ENCODE results near the gene PDGFC. TPM values are rescaled to one million over a fixed set of nuclear protein-coding genes. Genes with fewer than 3 reads are reported as not detected.

Gene PDGFC
- polyA plus RNA-seq, 1 donor from 2014 or later, result 3.8 TPM

GRCh38 chr4:156963419-156963818 is 8.2 kb downstream of the PDGFC start:
- Histone ChIP-seq H3K9ac (ENCODE audit: low read length) (no peak overlapping the region), H3K36me3 (ENCODE audit: insufficient read depth, low read length) (no peaks in the 10 kb centered on the region), H4K20me1 (ENCODE audit: insufficient read depth) (no peaks in the 10 kb centered on the region), H3F3A (ENCODE audit: insufficient read depth, low read length, poor library complexity, severe bottlenecking) (no peaks in the 10 kb centered on the region), H2AFZ (ENCODE audit: low read depth, low read length) (no peak overlapping the region), H3K27me3 (ENCODE audit: insufficient read depth, low read depth, low read length) (no peaks in the 10 kb centered on the region), H3K27ac (ENCODE audit: low read length) (no peak overlapping the region), H3K4me3 (ENCODE audit: low read length) (no peak overlapping the region), H3K79me2 (replicated peaks; ENCODE audit: insufficient read depth, low read length) (peaks cover 25% of the 10 kb centered on the region), H3K4me2 (ENCODE audit: low read length) (no peak overlapping the region), H3K9me2 (ENCODE audit: insufficient read depth, low read length) (no peaks in the 10 kb centered on the region), H3K9me3 (ENCODE audit: low read length) (no peaks in the 10 kb centered on the region)
- TF ChIP-seq EZH2 (IDR thresholded peaks at IDR 0.05; ENCODE audit: borderline replicate concordance, insufficient read depth, low read length, poor library complexity, severe bottlenecking), result no peak
- no peak for TF ChIP-seq POLR2AphosphoS5 (IDR thresholded peaks at IDR 0.05)
- TF ChIP-seq EP300 (conservative IDR thresholded peaks at IDR 0.05; ENCODE audit: poor library complexity, severe bottlenecking), result no peak
- TF ChIP-seq TAF1 (IDR thresholded peaks at IDR 0.05; ENCODE audit: low read depth), result no peak
- TF ChIP-seq, protein P1, sequence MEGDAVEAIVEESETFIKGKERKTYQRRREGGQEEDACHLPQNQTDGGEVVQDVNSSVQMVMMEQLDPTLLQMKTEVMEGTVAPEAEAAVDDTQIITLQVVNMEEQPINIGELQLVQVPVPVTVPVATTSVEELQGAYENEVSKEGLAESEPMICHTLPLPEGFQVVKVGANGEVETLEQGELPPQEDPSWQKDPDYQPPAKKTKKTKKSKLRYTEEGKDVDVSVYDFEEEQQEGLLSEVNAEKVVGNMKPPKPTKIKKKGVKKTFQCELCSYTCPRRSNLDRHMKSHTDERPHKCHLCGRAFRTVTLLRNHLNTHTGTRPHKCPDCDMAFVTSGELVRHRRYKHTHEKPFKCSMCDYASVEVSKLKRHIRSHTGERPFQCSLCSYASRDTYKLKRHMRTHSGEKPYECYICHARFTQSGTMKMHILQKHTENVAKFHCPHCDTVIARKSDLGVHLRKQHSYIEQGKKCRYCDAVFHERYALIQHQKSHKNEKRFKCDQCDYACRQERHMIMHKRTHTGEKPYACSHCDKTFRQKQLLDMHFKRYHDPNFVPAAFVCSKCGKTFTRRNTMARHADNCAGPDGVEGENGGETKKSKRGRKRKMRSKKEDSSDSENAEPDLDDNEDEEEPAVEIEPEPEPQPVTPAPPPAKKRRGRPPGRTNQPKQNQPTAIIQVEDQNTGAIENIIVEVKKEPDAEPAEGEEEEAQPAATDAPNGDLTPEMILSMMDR (IDR thresholded peaks at IDR 0.05; ENCODE audit: poor library complexity, severe bottlenecking), result no peak
- TF ChIP-seq SMC3 (conservative IDR thresholded peaks at IDR 0.05; ENCODE audit: poor library complexity), result no peak
- TF ChIP-seq MXI1 (conservative IDR thresholded peaks at IDR 0.05; ENCODE audit: poor library complexity, severe bottlenecking), result no peak
- TF ChIP-seq REST (IDR thresholded peaks at IDR 0.05; ENCODE audit: borderline replicate concordance), result no peak
- no peak for TF ChIP-seq RAD21 (conservative IDR thresholded peaks at IDR 0.05)

DNA sequence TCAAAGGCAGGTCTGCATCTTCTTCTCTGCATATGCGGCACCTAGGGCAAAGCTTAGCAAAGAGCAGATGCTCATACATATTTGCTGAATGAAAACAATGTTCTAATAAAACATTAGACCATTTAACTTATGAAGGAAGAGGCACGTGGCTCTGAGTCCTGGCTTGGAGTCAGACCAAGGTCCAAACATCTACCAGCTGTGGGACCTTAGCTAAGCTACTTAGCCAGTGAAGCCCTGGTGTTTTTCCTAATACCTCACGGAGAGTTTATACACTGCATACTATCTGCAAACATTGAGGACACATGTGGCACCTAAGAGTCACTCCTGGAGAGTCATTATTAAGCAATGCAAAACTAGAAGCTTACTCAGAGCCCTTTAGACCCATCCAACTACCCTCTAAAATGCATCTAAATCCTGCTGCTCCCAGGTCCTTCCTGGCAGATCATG is 9.0 kb downstream of the PDGFC start:
- Histone ChIP-seq H4K20me1 (ENCODE audit: insufficient read depth) (no peaks in the 10 kb centered on the region), H3K9ac (ENCODE audit: low read length) (no peak overlapping the region), H3K4me3 (ENCODE audit: low read length) (no peak overlapping the region), H3F3A (ENCODE audit: insufficient read depth, low read length, poor library complexity, severe bottlenecking) (no peaks in the 10 kb centered on the region), H2AFZ (ENCODE audit: low read depth, low read length) (no peak overlapping the region), H3K27me3 (ENCODE audit: insufficient read depth, low read depth, low read length) (no peaks in the 10 kb centered on the region), H3K9me2 (ENCODE audit: insufficient read depth, low read length) (no peaks in the 10 kb centered on the region), H3K79me2 (replicated peaks; ENCODE audit: insufficient read depth, low read length) (peaks cover 16% of the 10 kb centered on the region), H3K4me2 (ENCODE audit: low read length) (no peak overlapping the region), H3K27ac (ENCODE audit: low read length) (no peak overlapping the region), H3K36me3 (ENCODE audit: insufficient read depth, low read length) (no peaks in the 10 kb centered on the region), H3K9me3 (ENCODE audit: low read length) (no peaks in the 10 kb centered on the region)
- TF ChIP-seq RAD21 (conservative IDR thresholded peaks at IDR 0.05), result no peak
- no peak for TF ChIP-seq MXI1 (conservative IDR thresholded peaks at IDR 0.05; ENCODE audit: poor library complexity, severe bottlenecking)
- TF ChIP-seq SMC3 (conservative IDR thresholded peaks at IDR 0.05; ENCODE audit: poor library complexity), result no peak
- no peak for TF ChIP-seq EZH2 (IDR thresholded peaks at IDR 0.05; ENCODE audit: borderline replicate concordance, insufficient read depth, low read length, poor library complexity, severe bottlenecking)
- no peak for TF ChIP-seq EP300 (conservative IDR thresholded peaks at IDR 0.05; ENCODE audit: poor library complexity, severe bottlenecking)
- no peak for TF ChIP-seq REST (IDR thresholded peaks at IDR 0.05; ENCODE audit: borderline replicate concordance)
- no peak for TF ChIP-seq POLR2AphosphoS5 (IDR thresholded peaks at IDR 0.05)
- TF ChIP-seq, protein P1 (IDR thresholded peaks at IDR 0.05; ENCODE audit: poor library complexity, severe bottlenecking), result no peak
- TF ChIP-seq TAF1 (IDR thresholded peaks at IDR 0.05; ENCODE audit: low read depth), result no peak
